ENCODE data around the gene MSANTD2.

DNA sequence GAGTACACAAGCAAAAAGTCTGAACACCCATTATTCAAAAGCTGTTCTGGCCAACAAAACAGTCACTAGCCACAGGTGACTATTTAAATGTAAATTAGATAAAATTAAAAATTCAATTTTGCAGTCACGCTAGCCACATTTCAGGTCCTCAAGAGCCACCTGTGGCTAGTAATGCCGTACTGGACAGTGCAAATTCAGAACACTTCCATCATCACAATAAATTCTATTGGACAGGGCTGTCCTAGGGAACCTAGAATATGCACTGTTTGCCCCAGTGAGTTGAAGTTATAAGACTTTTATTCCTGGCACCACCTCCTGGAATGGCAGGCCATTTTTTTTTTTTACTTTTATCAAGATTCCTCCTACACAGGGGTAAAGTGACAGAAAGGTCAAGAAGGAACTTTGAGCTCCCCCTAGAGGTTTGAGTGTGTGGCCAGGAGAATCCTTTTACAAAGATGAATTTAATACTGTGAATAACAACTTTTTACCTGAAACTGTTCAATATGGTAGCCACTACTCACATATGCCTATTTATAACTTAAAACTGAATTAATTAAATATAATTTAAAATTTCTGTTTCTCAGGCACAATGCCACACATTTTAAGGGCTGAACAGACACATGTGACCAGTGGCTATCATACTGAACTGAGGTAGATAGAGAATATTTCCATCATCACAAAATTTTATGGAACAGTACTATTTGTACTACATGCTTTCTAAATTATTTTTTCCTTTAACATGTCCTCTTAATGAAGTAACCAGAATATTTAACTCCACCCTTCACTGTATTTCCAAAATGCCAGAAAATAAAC, 6.5 kb downstream of the MSANTD2 start:
- no peak for TF ChIP-seq ARNTL (CRISPR knock-in tag; IDR thresholded peaks at IDR 0.05; ENCODE audit: borderline replicate concordance, low read depth)
- TF ChIP-seq POU6F1 (CRISPR knock-in tag; IDR thresholded peaks at IDR 0.05; ENCODE audit: borderline replicate concordance, low read depth) = no peak
- TF ChIP-seq ZC3H10 (CRISPR knock-in tag; IDR thresholded peaks at IDR 0.05) = no peak
- no peak for TF ChIP-seq BACH2 (CRISPR knock-in tag; IDR thresholded peaks at IDR 0.05; ENCODE audit: borderline replicate concordance)
- TF ChIP-seq PATZ1 (CRISPR knock-in tag; IDR thresholded peaks at IDR 0.05; ENCODE audit: borderline replicate concordance) = no peak
- TF ChIP-seq TSHZ2 (CRISPR knock-in tag; IDR thresholded peaks at IDR 0.05) = no peak
- TF ChIP-seq RARB (CRISPR knock-in tag; IDR thresholded peaks at IDR 0.05) = no peak
- no peak for TF ChIP-seq SNAI2 (CRISPR knock-in tag; IDR thresholded peaks at IDR 0.05)
- no peak for TF ChIP-seq ZNF8 (CRISPR knock-in tag; IDR thresholded peaks at IDR 0.05)
- no peak for TF ChIP-seq ESRRG (CRISPR knock-in tag; IDR thresholded peaks at IDR 0.05)

All from SK-N-SH treated with all-trans-retinoic acid at 6 μM for 48 hours (cell line).